Loucy (cell line): ENCODE results near the gene NFATC2IP.
A peak's percentile ranks its signal among the peaks of the same experiment; 100 is the strongest.

Experiments used
- H2AFZ ChIP-seq: fragments of 200-600 bp; sonication (generic); 2 replicates; pipeline ENCODE4 v1.6.0; 2016; ENCODE audit warnings: antibody characterized with exemption, mild to moderate bottlenecking, low read length, moderate library complexity
- H3F3A ChIP-seq: fragments of 200-600 bp; 2 replicates; pipeline ENCODE4 v1.6.0; 2016; ENCODE audit warnings: antibody characterized with exemption, low read depth, mild to moderate bottlenecking
- H3K27me3 ChIP-seq: fragments of 200-600 bp; sonication (generic); 2 replicates; pipeline ENCODE4 v1.6.1; 2014; ENCODE audit warnings: low read length, mild to moderate bottlenecking; ENCODE audit not compliant: insufficient read depth, poor library complexity, severe bottlenecking
- H3K36me3 ChIP-seq: fragments of 200-600 bp; sonication (generic); 2 replicates; pipeline ENCODE4 v1.6.1; 2016; ENCODE audit warnings: low read length; ENCODE audit not compliant: insufficient read depth
- H3K4me1 ChIP-seq: fragments of 200-600 bp; sonication (generic); 2 replicates; pipeline ENCODE4 v1.5.1; 2014; ENCODE audit warnings: low read length, mild to moderate bottlenecking; ENCODE audit not compliant: insufficient read depth, poor library complexity, severe bottlenecking
- H3K4me2 ChIP-seq: fragments of 200-600 bp; sonication (generic); 2 replicates; pipeline ENCODE4 v1.6.0; 2014; ENCODE audit warnings: antibody characterized with exemption, low read length, low read depth, mild to moderate bottlenecking; ENCODE audit not compliant: poor library complexity, severe bottlenecking
- H3K4me3 ChIP-seq: fragments of 200-600 bp; sonication (generic); 2 replicates; pipeline ENCODE4 v1.5.1; 2014; ENCODE audit warnings: low read length, mild to moderate bottlenecking, mixed read lengths; ENCODE audit not compliant: poor library complexity, severe bottlenecking
- H3K79me2 ChIP-seq: fragments of 200-600 bp; sonication (generic); 2 replicates; pipeline ENCODE4 v1.6.1; 2014; ENCODE audit warnings: low read length; ENCODE audit not compliant: insufficient read depth
- H3K9ac ChIP-seq: fragments of 200-600 bp; sonication (generic); 2 replicates; pipeline ENCODE4 v1.6.0; 2014; ENCODE audit warnings: mild to moderate bottlenecking, low read depth, low read length, moderate library complexity; ENCODE audit not compliant: poor library complexity, severe bottlenecking
- H3K9me2 ChIP-seq: fragments of 200-600 bp; sonication (generic); replicated peaks from 2 replicates; pipeline ENCODE4 v1.6.1; 2016; ENCODE audit warnings: low read depth, low read length, mixed read lengths
- H3K9me3 ChIP-seq: fragments of 200-600 bp; sonication (generic); 2 replicates; pipeline ENCODE4 v1.6.1; 2014; ENCODE audit warnings: mild to moderate bottlenecking, antibody characterized with exemption, low read length, low read depth; ENCODE audit not compliant: insufficient read depth
- H4K20me1 ChIP-seq: fragments of 200-600 bp; sonication (generic); 2 replicates; pipeline ENCODE4 v1.6.0; 2014; ENCODE audit warnings: antibody characterized with exemption, low read length, mild to moderate bottlenecking; ENCODE audit not compliant: insufficient read depth, poor library complexity, severe bottlenecking
- CTCF ChIP-seq: fragments of 200-600 bp; sonication (generic); conservative IDR thresholded peaks from 2 replicates; pipeline ENCODE4 v1.5.1; 2014; ENCODE audit warnings: mild to moderate bottlenecking, antibody characterized with exemption, low read length
- EZH2phosphoT487 ChIP-seq: fragments of 200-600 bp; IDR thresholded peaks from 2 replicates; pipeline ENCODE4 v1.6.1; 2018; ENCODE audit warnings: antibody characterized with exemption, mild to moderate bottlenecking, moderate library complexity, borderline replicate concordance

NFATC2IP gene

DNA sequence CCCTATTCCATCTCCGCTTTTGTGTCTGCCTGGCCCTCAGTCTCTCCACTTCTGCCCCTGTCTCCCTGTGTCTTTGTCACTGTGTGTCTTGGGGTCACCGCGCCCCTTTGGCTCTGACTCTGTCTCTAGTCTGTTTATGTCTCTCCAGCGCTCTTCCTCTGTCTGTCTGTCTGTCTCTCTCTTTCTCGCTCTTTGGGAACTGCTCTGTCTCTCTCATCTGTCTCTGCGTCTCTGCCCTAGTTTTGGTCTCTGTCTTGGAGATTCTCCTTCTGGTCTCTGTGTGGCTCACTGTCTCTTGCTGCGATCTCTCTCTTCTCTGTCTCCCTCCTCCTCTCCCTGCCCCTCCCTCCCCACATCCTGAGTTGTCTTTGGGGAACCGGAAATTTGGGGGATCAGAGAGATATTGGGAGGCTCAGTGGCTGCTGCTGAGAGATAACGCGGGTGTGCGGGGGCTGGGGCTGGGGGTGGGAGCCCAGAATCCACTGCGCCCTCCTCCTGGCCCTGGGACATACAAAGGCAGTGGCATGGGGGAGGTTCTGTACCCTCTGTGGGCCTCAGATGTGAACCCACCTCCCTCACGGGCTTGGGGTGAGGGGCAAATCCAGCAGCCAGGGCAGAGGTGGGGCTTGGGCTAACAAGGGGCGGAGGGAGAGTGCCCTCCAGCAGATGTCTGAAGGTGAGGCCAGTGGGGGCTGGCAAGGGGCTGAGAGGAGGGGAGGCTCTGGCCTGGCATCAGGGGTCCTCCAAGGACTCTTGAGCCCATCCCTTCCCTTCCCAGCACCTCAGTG lies 58.5 kb downstream of the NFATC2IP start:
- Histone ChIP-seq H3K27me3 (no peaks in the 10 kb centered on the region), H4K20me1 (no peaks in the 10 kb centered on the region), H3K4me1 (peaks cover 23% of the 10 kb centered on the region), H3K9ac (peak overlapping the region; percentile 21), H3K9me2 (no peaks in the 10 kb centered on the region), H3K36me3 (no peaks in the 10 kb centered on the region), H3K4me2 (peak overlapping the region; percentile 47), H3K4me3 (peak overlapping the region; percentile 9), H3K79me2 (no peaks in the 10 kb centered on the region), H2AFZ (peak overlapping the region; percentile 33; the same call in 1 of the 2 replicates), H3K9me3 (no peaks in the 10 kb centered on the region), H3F3A (no peaks in the 10 kb centered on the region)
- no peak for TF ChIP-seq EZH2phosphoT487
- no peak for TF ChIP-seq CTCF

DNA sequence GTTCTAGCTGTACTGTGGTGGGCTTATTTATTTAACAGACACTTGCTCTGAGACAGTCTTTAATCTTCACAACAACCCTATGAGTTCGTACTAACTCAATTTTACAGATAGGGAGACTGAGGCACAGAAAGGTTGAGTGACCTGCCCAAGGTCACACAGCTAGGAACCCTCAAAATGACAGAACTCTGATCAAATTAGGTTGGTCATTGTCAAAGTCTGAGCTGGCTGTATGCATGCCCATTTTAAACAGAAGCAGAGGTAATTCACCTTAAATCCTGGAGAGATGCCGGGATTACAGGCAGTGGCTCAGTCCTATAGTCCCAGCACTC lies 59.1 kb downstream of the NFATC2IP start:
- H3F3A ChIP-seq, result no peaks in the 10 kb centered on the region
- peak overlapping the region; percentile 47 for H3K4me2 ChIP-seq
- H3K4me3 ChIP-seq, result peak overlapping the region; percentile 9
- H3K9me2 ChIP-seq, result no peaks in the 10 kb centered on the region
- TF ChIP-seq EZH2phosphoT487, result no peak
- TF ChIP-seq CTCF, result no peak
- no peaks in the 10 kb centered on the region for H3K36me3 ChIP-seq
- no peaks in the 10 kb centered on the region for H3K9me3 ChIP-seq
- H4K20me1 ChIP-seq, result no peaks in the 10 kb centered on the region
- H3K79me2 ChIP-seq, result no peaks in the 10 kb centered on the region
- peak overlapping the region; percentile 21 for H3K9ac ChIP-seq
- 0 out of 2 replicates have a peak overlapping the region, but pooled peaks have one; percentile 33 for H2AFZ ChIP-seq
- no peaks in the 10 kb centered on the region for H3K27me3 ChIP-seq
- H3K4me1 ChIP-seq, result peaks cover 23% of the 10 kb centered on the region

DNA sequence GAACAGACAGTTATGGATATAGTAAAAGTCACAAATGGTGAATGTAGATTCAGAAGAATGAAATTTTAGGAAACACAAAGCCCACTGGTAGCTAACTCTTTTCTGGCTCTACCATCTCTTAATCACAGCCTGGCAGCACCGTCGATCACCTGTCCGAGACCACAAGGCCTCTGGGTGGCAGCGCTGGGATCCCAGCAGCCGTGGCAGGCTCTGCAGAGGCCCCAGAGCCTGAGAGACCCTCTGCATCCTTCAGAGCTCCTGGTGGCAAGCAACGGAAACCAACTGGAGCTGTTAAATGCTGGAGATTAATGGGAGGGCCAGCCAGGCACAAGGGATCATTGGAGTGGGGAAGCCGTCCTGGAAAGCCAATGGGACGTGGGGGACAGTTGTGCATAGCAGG lies 60.4 kb downstream of the NFATC2IP start:
- no peaks in the 10 kb centered on the region for H3K36me3 ChIP-seq
- H3K79me2 ChIP-seq, result no peaks in the 10 kb centered on the region
- H3K27me3 ChIP-seq, result no peaks in the 10 kb centered on the region
- H3K9me2 ChIP-seq, result no peaks in the 10 kb centered on the region
- H3F3A ChIP-seq, result no peaks in the 10 kb centered on the region
- no peak overlapping the region for H3K9ac ChIP-seq
- no peaks in the 10 kb centered on the region for H3K9me3 ChIP-seq
- no peak overlapping the region for H3K4me3 ChIP-seq
- TF ChIP-seq EZH2phosphoT487, result no peak
- peak; percentile 69 for TF ChIP-seq CTCF
- H3K4me1 ChIP-seq, result peaks cover 23% of the 10 kb centered on the region
- no peaks in the 10 kb centered on the region for H4K20me1 ChIP-seq
- H2AFZ ChIP-seq, result peak overlapping the region; percentile 41; the same call in 1 of the 2 replicates
- no peak overlapping the region for H3K4me2 ChIP-seq
